CD14-positive monocyte (primary cell): ENCODE results near the gene OGFOD2. TPM values are rescaled to one million over a fixed set of nuclear protein-coding genes. Genes with fewer than 3 reads are reported as not detected.

Source experiments
- DNase-seq, 3 donors: peaks; one replicate each; pipeline ENCODE4 v3.0.0-alpha.2; 2011 to 2022
- H2AFZ ChIP-seq: 2 replicates; pipeline ENCODE4 v1.6.0; 2012; ENCODE audit warnings: mild to moderate bottlenecking, low read depth, low read length, inconsistent platforms; ENCODE audit not compliant: insufficient read depth, poor library complexity, severe bottlenecking
- H3K27ac ChIP-seq, 2 donors: 1 replicate in 1 of 2; 2 replicates in 1 of 2; pipeline ENCODE4 v1.5.1; 2012 to 2013; ENCODE audit warnings: low read length in 2 of 2, control low read depth in 1 of 2, inconsistent platforms in 1 of 2, low read depth in 1 of 2, mild to moderate bottlenecking in 1 of 2
- H3K27me3 ChIP-seq, 2 donors: one replicate each; pipeline versions ENCODE4 v1.6.0 to v1.6.1; 2011 to 2013; ENCODE audit warnings: low read length in 2 of 2; ENCODE audit not compliant: control insufficient read depth in 2 of 2, insufficient read depth in 2 of 2
- H3K36me3 ChIP-seq, 2 donors: replicated peaks in 1 of 2; 1 replicate in 1 of 2; 2 replicates in 1 of 2; pipeline versions ENCODE4 v1.5.1 to v1.6.1; 2012 to 2013; ENCODE audit warnings: low read length in 2 of 2, control low read depth in 1 of 2, inconsistent platforms in 1 of 2, mild to moderate bottlenecking in 1 of 2; ENCODE audit not compliant: insufficient read depth in 2 of 2, control insufficient read depth in 1 of 2
- H3K4me1 ChIP-seq, 2 donors: 1 replicate in 1 of 2; 2 replicates in 1 of 2; pipeline versions ENCODE4 v1.5.1 to v1.6.1; 2012 to 2013; ENCODE audit warnings: low read length in 2 of 2, control low read depth in 1 of 2, inconsistent platforms in 1 of 2, mild to moderate bottlenecking in 1 of 2, moderate library complexity in 1 of 2; ENCODE audit not compliant: insufficient read depth in 2 of 2, control insufficient read depth in 1 of 2
- H3K4me2 ChIP-seq: replicated peaks from 2 replicates; pipeline ENCODE3; 2012; ENCODE audit warnings: low read length, moderate library complexity, mild to moderate bottlenecking; ENCODE audit not compliant: poor library complexity, severe bottlenecking; ENCODE audit errors: extremely low read depth
- H3K4me3 ChIP-seq, 3 experiments: fragments of 200-600 bp in 1 of 3; sonication (generic) in 1 of 3; replicated peaks in 1 of 3; 1 replicate in 2 of 3; 2 replicates in 1 of 3; pipeline ENCODE4 v1.5.1; 2011 to 2013; ENCODE audit warnings: low read length in 3 of 3, mild to moderate bottlenecking in 3 of 3, control low read depth in 2 of 3, low read depth in 2 of 3, inconsistent platforms in 1 of 3, moderate library complexity in 1 of 3
- H3K79me2 ChIP-seq: 2 replicates; pipeline ENCODE4 v1.6.0; 2012; ENCODE audit warnings: mild to moderate bottlenecking, control low read depth, inconsistent platforms, low read length, moderate library complexity; ENCODE audit not compliant: insufficient read depth
- H3K9ac ChIP-seq: 2 replicates; pipeline ENCODE4 v1.6.0; 2017; ENCODE audit warnings: low read length, mild to moderate bottlenecking; ENCODE audit not compliant: insufficient read depth, poor library complexity, severe bottlenecking
- H3K9me3 ChIP-seq, 2 donors: replicated peaks in 1 of 2; 1 replicate in 1 of 2; 2 replicates in 1 of 2; pipeline versions ENCODE4 v1.5.1 to v1.6.1; 2012 to 2013; ENCODE audit warnings: low read length in 2 of 2, control low read depth in 1 of 2; ENCODE audit not compliant: control insufficient read depth in 1 of 2, insufficient read depth in 1 of 2
- H4K20me1 ChIP-seq: 2 replicates; pipeline ENCODE4 v1.6.0; 2012; ENCODE audit warnings: mild to moderate bottlenecking, low read length, control low read depth, moderate library complexity; ENCODE audit not compliant: insufficient read depth
- H3K27ac Mint-ChIP-seq, 7 donors: one replicate each; pipeline ENCODE4 v1.8.0; 2020; ENCODE audit warnings: mild to moderate bottlenecking in 7 of 7, mixed read lengths in 7 of 7, moderate library complexity in 6 of 7, inconsistent platforms in 2 of 7
- H3K27me3 Mint-ChIP-seq, 3 donors: one replicate each; pipeline ENCODE4 v1.8.0; 2021 to 2022; ENCODE audit warnings: low read depth in 3 of 3, mild to moderate bottlenecking in 3 of 3, mixed read lengths in 3 of 3, moderate library complexity in 3 of 3, inconsistent platforms in 1 of 3
- H3K36me3 Mint-ChIP-seq, 2 donors: one replicate each; pipeline ENCODE4 v1.8.0; 2020; ENCODE audit warnings: mixed read lengths in 2 of 2, inconsistent platforms in 1 of 2, mild to moderate bottlenecking in 1 of 2
- H3K4me1 Mint-ChIP-seq: one replicate; pipeline ENCODE4 v1.8.0; 2020; ENCODE audit warnings: mild to moderate bottlenecking, mixed read lengths
- H3K4me3 Mint-ChIP-seq, 2 donors: one replicate each; pipeline ENCODE4 v1.8.0; 2020; ENCODE audit warnings: mild to moderate bottlenecking in 2 of 2, mixed read lengths in 2 of 2, moderate library complexity in 1 of 2
- H3K9me3 Mint-ChIP-seq, 7 donors: one replicate each; pipeline ENCODE4 v1.8.0; 2020 to 2022; ENCODE audit warnings: mixed read lengths in 7 of 7, mild to moderate bottlenecking in 6 of 7, moderate library complexity in 6 of 7, inconsistent platforms in 2 of 7
- WGBS: methylation state at CpG from one replicate; pipeline ENCODE4 v1.1.5; 2013; ENCODE audit warnings: missing lambda C conversion rate; ENCODE audit not compliant: insufficient coverage; 5-methylcytosine and 5-hydroxymethylcytosine counted together
- intact Hi-C, 2 donors: fragments of 100-400 bp; cut with micrococcal nuclease; formaldehyde crosslinking; loops; one replicate each; pipeline versions ENCODE4 v1.15.0 to v1.15.1; 2023
- polyA plus RNA-seq, 3 donors: library from polyadenylated mRNA; depleted of rRNA in 1 of 3; unstranded in 2 of 3; stranded (reverse) in 1 of 3; fragments of 300-500 nt in 2 of 3; fragments of >200 nt in 1 of 3; fragmentation: Illumina TruSeq in 2 of 3; gene quantifications; 1 replicate in 2 of 3; 2 replicates in 1 of 3; pipeline ENCODE4 v1.2.3, GENCODE V29; 2012 to 2021
- TF ChIP-seq, protein P1 (sequence below): fragments of 200-600 bp; IDR thresholded peaks from one replicate; pipeline ENCODE4 v1.8.0; 2022; ENCODE audit warnings: antibody characterized with exemption, mild to moderate bottlenecking

OGFOD2 gene
- polyA plus RNA-seq, 3 donors = 13.0 to 30.3 (median 13.6) TPM

DNA sequence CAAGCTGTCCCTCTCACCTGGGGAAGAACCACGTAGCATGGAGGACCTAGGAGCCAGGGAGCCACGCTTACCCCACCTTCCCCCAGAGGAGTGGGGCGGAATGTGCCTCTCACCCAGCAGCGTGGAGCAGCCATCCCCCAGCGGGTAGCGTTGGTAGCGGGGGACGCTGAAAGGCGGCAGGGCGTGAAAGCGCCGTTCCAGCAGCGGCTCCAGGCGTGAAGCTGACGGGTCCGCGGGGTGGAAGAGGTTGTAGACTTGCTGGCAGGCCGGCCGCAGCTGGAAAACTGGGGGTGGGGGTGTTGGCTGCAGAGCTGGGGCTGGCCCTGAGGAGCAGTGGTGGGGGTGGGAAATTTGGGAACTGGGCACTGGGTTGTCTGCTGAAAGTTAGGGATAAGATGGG is 17.3 kb downstream of the OGFOD2 start:
- Mint-ChIP-seq H3K9me3 (no peaks in the 10 kb centered on the region), H3K27ac (no peak overlapping the region), H3K4me3 (no peak overlapping the region), H3K36me3 (no peaks in the 10 kb centered on the region), H3K27me3 (peaks cover 0 to 2% (median 0%) of the 10 kb centered on the region in 3 donors), H3K4me1 (no peaks in the 10 kb centered on the region)
- H2AFZ ChIP-seq = no peak overlapping the region
- no peak overlapping the region for H3K4me3 ChIP-seq
- no peaks in the 10 kb centered on the region for H3K4me1 ChIP-seq
- H4K20me1 ChIP-seq = no peaks in the 10 kb centered on the region
- TF ChIP-seq, protein P1, sequence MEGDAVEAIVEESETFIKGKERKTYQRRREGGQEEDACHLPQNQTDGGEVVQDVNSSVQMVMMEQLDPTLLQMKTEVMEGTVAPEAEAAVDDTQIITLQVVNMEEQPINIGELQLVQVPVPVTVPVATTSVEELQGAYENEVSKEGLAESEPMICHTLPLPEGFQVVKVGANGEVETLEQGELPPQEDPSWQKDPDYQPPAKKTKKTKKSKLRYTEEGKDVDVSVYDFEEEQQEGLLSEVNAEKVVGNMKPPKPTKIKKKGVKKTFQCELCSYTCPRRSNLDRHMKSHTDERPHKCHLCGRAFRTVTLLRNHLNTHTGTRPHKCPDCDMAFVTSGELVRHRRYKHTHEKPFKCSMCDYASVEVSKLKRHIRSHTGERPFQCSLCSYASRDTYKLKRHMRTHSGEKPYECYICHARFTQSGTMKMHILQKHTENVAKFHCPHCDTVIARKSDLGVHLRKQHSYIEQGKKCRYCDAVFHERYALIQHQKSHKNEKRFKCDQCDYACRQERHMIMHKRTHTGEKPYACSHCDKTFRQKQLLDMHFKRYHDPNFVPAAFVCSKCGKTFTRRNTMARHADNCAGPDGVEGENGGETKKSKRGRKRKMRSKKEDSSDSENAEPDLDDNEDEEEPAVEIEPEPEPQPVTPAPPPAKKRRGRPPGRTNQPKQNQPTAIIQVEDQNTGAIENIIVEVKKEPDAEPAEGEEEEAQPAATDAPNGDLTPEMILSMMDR = no peak
- H3K9ac ChIP-seq = no peak overlapping the region
- H3K79me2 ChIP-seq = no peaks in the 10 kb centered on the region
- no peaks in the 10 kb centered on the region for H3K9me3 ChIP-seq
- DNase-seq = no peak
- intact Hi-C loops = no loop called here
- no peak overlapping the region for H3K4me2 ChIP-seq
- H3K27ac ChIP-seq = no peak overlapping the region
- no peaks in the 10 kb centered on the region for H3K36me3 ChIP-seq
- WGBS = 92% methylated on average over 14 of the region's 19 CpGs
- H3K27me3 ChIP-seq = no peaks in the 10 kb centered on the region

DNA sequence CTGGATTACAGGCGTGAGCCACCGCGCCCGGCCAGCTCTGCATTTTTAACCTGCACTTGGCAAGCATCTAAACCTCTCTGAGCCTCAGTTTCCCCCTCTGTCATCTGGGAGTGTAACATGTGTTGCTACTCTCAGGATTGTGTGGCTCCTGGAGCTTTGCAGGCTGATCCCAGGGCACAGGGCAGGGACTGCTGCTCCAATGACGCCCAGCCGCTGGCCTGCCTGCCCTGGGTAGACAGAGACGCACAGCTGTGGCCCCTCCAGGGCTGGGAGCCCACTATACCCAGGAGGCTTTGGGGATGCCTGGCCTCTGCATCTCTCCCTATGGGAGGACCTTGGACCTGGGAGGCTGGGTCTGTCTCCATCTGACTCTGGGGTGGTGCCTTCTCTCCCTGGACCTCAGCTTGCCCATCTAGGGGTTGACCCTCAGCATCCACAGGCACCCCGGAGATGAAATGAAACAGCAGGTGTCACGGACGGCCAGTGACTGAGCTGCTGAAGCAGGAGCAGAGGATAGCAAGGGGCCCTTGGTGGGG is 19.2 kb downstream of the OGFOD2 start:
- H3K27ac Mint-ChIP-seq = no peak overlapping the region

More for the DNA sequence above, 19.2 kb downstream of the OGFOD2 start:
- H3K4me1 ChIP-seq = no peaks in the 10 kb centered on the region
- no peak overlapping the region for H3K4me2 ChIP-seq
- Mint-ChIP-seq H3K4me3 (no peak overlapping the region), H3K36me3 (no peaks in the 10 kb centered on the region), H3K9me3 (no peaks in the 10 kb centered on the region), H3K4me1 (no peaks in the 10 kb centered on the region), H3K27me3 (peaks cover 0 to 2% (median 0%) of the 10 kb centered on the region in 3 donors)
- WGBS = 97% methylated on average over 9 of the region's 10 CpGs
- H3K27me3 ChIP-seq = no peaks in the 10 kb centered on the region
- intact Hi-C loops = no loop called here
- no peaks in the 10 kb centered on the region for H3K9me3 ChIP-seq
- no peaks in the 10 kb centered on the region for H3K79me2 ChIP-seq
- no peak overlapping the region for H3K27ac ChIP-seq
- no peak overlapping the region for H3K9ac ChIP-seq
- H2AFZ ChIP-seq = no peak overlapping the region
- H4K20me1 ChIP-seq = no peaks in the 10 kb centered on the region
- H3K36me3 ChIP-seq = no peaks in the 10 kb centered on the region
- DNase-seq = no peak
- no peak overlapping the region for H3K4me3 ChIP-seq
- TF ChIP-seq, protein P1 = no peak
